ENCODE results near the gene ADAMTSL1. TPM values are rescaled to one million over a fixed set of nuclear protein-coding genes. Genes with fewer than 3 reads are reported as not detected.

Gene ADAMTSL1
- total RNA-seq, 4 donors from 2014 or later: 13.3 to 39.7 (median 27.2) TPM

GRCh38 chr9:18881758-18882157 lies 407.8 kb downstream of the ADAMTSL1 start:
- H3K27me3 ChIP-seq: no peaks in the 10 kb centered on the region
- in situ Hi-C loops (cut with MboI; ENCODE audit: low pct_ligation_motif_present in 1 of 4, low pct_unique_long_range_greater_than_20kb in 1 of 4, low sequenced_read_pairs in 3 of 4): no loop called here
- no peak overlapping the region for H3K4me3 ChIP-seq
- WGBS, 2 donors (ENCODE audit: low coverage in 1 of 2): 83% methylated on average over 2 of the region's 2 CpGs; no CpG with 5 or more reads in 1 of the 2 donors
- H3K27ac ChIP-seq: no peak overlapping the region
- no peaks in the 10 kb centered on the region for H3K9me3 ChIP-seq
- no peaks in the 10 kb centered on the region for H3K36me3 ChIP-seq
- no peaks in the 10 kb centered on the region for H3K4me1 ChIP-seq
- TF ChIP-seq EP300 (IDR thresholded peaks at IDR 0.05; ENCODE audit: low read depth) (no peak), POLR2A (IDR thresholded peaks at IDR 0.05) (no peak), POLR2AphosphoS5 (IDR thresholded peaks at IDR 0.05) (no peak)
- TF ChIP-seq, protein P1, sequence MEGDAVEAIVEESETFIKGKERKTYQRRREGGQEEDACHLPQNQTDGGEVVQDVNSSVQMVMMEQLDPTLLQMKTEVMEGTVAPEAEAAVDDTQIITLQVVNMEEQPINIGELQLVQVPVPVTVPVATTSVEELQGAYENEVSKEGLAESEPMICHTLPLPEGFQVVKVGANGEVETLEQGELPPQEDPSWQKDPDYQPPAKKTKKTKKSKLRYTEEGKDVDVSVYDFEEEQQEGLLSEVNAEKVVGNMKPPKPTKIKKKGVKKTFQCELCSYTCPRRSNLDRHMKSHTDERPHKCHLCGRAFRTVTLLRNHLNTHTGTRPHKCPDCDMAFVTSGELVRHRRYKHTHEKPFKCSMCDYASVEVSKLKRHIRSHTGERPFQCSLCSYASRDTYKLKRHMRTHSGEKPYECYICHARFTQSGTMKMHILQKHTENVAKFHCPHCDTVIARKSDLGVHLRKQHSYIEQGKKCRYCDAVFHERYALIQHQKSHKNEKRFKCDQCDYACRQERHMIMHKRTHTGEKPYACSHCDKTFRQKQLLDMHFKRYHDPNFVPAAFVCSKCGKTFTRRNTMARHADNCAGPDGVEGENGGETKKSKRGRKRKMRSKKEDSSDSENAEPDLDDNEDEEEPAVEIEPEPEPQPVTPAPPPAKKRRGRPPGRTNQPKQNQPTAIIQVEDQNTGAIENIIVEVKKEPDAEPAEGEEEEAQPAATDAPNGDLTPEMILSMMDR (IDR thresholded peaks at IDR 0.05): no peak
- intact Hi-C loops (cut with DNase I; ENCODE audit: low total_unique reads): no loop called here
- no peak for DNase-seq

DNA sequence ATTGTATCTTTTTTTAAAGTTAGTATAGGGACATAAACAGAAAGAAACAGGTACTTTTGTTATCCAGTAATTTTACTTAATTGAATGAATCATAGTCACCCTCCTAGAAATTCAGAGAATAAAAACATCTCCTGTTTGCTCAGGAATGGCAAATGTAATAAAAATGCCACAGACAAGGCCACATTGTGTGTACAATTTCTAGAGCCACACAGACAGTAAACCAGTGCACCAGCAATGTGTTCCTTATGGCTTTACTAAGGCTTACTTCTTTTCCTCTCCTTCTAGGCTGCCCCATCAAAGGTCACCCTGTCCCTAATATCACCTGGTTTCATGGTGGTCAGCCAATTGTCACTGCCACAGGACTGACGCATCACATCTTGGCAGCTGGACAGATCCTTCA lies 413.6 kb downstream of the ADAMTSL1 start:
- Histone ChIP-seq H3K4me3 (no peak overlapping the region), H3K9me3 (no peaks in the 10 kb centered on the region), H3K36me3 (no peaks in the 10 kb centered on the region), H3K27me3 (no peaks in the 10 kb centered on the region), H3K27ac (no peak overlapping the region), H3K4me1 (peaks cover 6 to 15% (median 9%) of the 10 kb centered on the region in 4 donors)
- intact Hi-C loops (cut with DNase I; ENCODE audit: low total_unique reads) (no loop called here), in situ Hi-C loops (cut with MboI; ENCODE audit: low pct_ligation_motif_present in 1 of 4, low pct_unique_long_range_greater_than_20kb in 1 of 4, low sequenced_read_pairs in 3 of 4) (no loop called here)
- DNase-seq: no peak
- 82% methylated on average over 1 of the region's 1 CpG; no CpG with 5 or more reads in 1 of the 2 donors for WGBS, 2 donors (ENCODE audit: low coverage in 1 of 2)
- TF ChIP-seq POLR2A (IDR thresholded peaks at IDR 0.05): no peak
- TF ChIP-seq, protein P1 (IDR thresholded peaks at IDR 0.05): no peak
- no peak for TF ChIP-seq POLR2AphosphoS5 (IDR thresholded peaks at IDR 0.05)
- no peak for TF ChIP-seq EP300 (IDR thresholded peaks at IDR 0.05; ENCODE audit: low read depth)

- H3K9me3 ChIP-seq: no peaks in the 10 kb centered on the region
- H3K27ac ChIP-seq: no peak overlapping the region
- no peak for DNase-seq
- H3K4me1 ChIP-seq: peaks cover 6 to 15% (median 9%) of the 10 kb centered on the region in 4 donors
- no peaks in the 10 kb centered on the region for H3K27me3 ChIP-seq
- H3K4me3 ChIP-seq: no peak overlapping the region
- intact Hi-C loops (cut with DNase I; ENCODE audit: low total_unique reads) (no loop called here), in situ Hi-C loops (cut with MboI; ENCODE audit: low pct_ligation_motif_present in 1 of 4, low pct_unique_long_range_greater_than_20kb in 1 of 4, low sequenced_read_pairs in 3 of 4) (no loop called here)
- 43% methylated on average over 1 of the region's 1 CpG; no CpG with 5 or more reads in 1 of the 2 donors for WGBS, 2 donors (ENCODE audit: low coverage in 1 of 2)
- TF ChIP-seq, protein P1 (IDR thresholded peaks at IDR 0.05): no peak
- TF ChIP-seq POLR2A (IDR thresholded peaks at IDR 0.05): no peak
- no peak for TF ChIP-seq POLR2AphosphoS5 (IDR thresholded peaks at IDR 0.05)
- TF ChIP-seq EP300 (IDR thresholded peaks at IDR 0.05; ENCODE audit: low read depth): no peak
- H3K36me3 ChIP-seq: no peaks in the 10 kb centered on the region
Observed at GRCh38 chr9:18888290-18888689, 414.3 kb downstream of the ADAMTSL1 start.

DNA sequence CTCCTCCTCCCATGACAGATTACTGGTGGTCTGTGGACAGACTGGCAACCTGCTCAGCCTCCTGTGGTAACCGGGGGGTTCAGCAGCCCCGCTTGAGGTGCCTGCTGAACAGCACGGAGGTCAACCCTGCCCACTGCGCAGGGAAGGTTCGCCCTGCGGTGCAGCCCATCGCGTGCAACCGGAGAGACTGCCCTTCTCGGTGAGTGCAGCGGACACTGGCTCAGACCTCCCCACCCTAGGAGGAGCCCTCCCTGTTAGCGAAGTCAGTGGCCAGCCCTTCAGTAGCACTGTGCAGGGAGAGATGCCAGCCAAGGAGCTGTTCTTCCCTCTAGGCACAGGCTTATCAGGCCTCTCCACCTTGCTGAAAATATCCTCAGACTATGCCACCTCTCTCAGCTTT lies 415.6 kb downstream of the ADAMTSL1 start:
- Histone ChIP-seq H3K4me3 (no peak overlapping the region), H3K27ac (no peak overlapping the region), H3K36me3 (no peaks in the 10 kb centered on the region), H3K27me3 (no peaks in the 10 kb centered on the region), H3K9me3 (no peaks in the 10 kb centered on the region), H3K4me1 (peaks cover 6 to 15% (median 9%) of the 10 kb centered on the region in 4 donors)
- no peak for DNase-seq
- intact Hi-C loops (cut with DNase I; ENCODE audit: low total_unique reads) (no loop called here), in situ Hi-C loops (cut with MboI; ENCODE audit: low pct_ligation_motif_present in 1 of 4, low pct_unique_long_range_greater_than_20kb in 1 of 4, low sequenced_read_pairs in 3 of 4) (no loop called here)
- WGBS, 2 donors (ENCODE audit: low coverage in 1 of 2): 96% methylated on average over 11 of the region's 12 CpGs; no CpG with 5 or more reads in 1 of the 2 donors
- TF ChIP-seq EP300 (IDR thresholded peaks at IDR 0.05; ENCODE audit: low read depth) (no peak), POLR2A (IDR thresholded peaks at IDR 0.05) (no peak), POLR2AphosphoS5 (IDR thresholded peaks at IDR 0.05) (no peak)
- TF ChIP-seq, protein P1 (IDR thresholded peaks at IDR 0.05): no peak

Measured in transverse colon (tissue), 4 donors.